Measurements from ENCODE around the gene MTHFD1L. TPM values are rescaled to one million over a fixed set of nuclear protein-coding genes. Genes with fewer than 3 reads are reported as not detected.

MTHFD1L gene
- polyA plus RNA-seq, 3 donors, result 15.7 to 17.5 (median 16.3) TPM

- DNase-seq (ENCODE audit: low read depth in 3 of 3, low spot score in 2 of 3), result no peak
These were observed 274.0 kb downstream of the MTHFD1L start for GRCh38 chr6:151139524-151139923.

GRCh38 chr6:151140767-151141166 lies 275.3 kb downstream of the MTHFD1L start:
- DNase-seq (ENCODE audit: low read depth in 3 of 3, low spot score in 2 of 3), result no peak

GRCh38 chr6:151141685-151142084 lies 276.2 kb downstream of the MTHFD1L start:
- DNase-seq (ENCODE audit: low read depth in 3 of 3, low spot score in 2 of 3), result no peak

- no peak for DNase-seq (ENCODE audit: low read depth in 3 of 3, low spot score in 2 of 3)
These were observed 277.2 kb downstream of the MTHFD1L start for GRCh38 chr6:151142676-151143075.

- no peak for DNase-seq (ENCODE audit: low read depth in 3 of 3, low spot score in 2 of 3)
These were observed 277.8 kb downstream of the MTHFD1L start for GRCh38 chr6:151143337-151143736.

GRCh38 chr6:151143806-151144205 lies 278.3 kb downstream of the MTHFD1L start:
- no peak for DNase-seq (ENCODE audit: low read depth in 3 of 3, low spot score in 2 of 3)

- DNase-seq (ENCODE audit: low read depth in 3 of 3, low spot score in 2 of 3), result no peak
These were observed 281.8 kb downstream of the MTHFD1L start for GRCh38 chr6:151147118-151147832.

GRCh38 chr6:151148111-151148510 lies 282.6 kb downstream of the MTHFD1L start:
- DNase-seq (ENCODE audit: low read depth in 3 of 3, low spot score in 2 of 3), result no peak

- DNase-seq (ENCODE audit: low read depth in 3 of 3, low spot score in 2 of 3), result no peak
These were observed 284.3 kb downstream of the MTHFD1L start for GRCh38 chr6:151149793-151150192.

Data from right renal cortex interstitium (tissue), 3 donors.